LHCN-M2 (cell line): ENCODE measurements around the gene UPP1. TPM values are rescaled to one million over a fixed set of nuclear protein-coding genes. Genes with fewer than 3 reads are reported as not detected.
"Not testable (repeated sequence)": the region's sequence is repeated elsewhere in the genome, so short reads cannot be mapped to it uniquely, and the experiment has no call there.

Experiments used
- DNase-seq: peaks from one replicate; pipeline ENCODE4 v3.0.0-alpha.2; 2012; ENCODE audit warnings: low read depth
- polyA plus RNA-seq: library from polyadenylated mRNA; unstranded; fragments of >200 nt; gene quantifications from one replicate; pipeline ENCODE4 v1.2.1, GENCODE V29; 2012; ENCODE audit warnings: missing spikeins
- total RNA-seq: library from RNA; depleted of rRNA; stranded (reverse); fragments of >200 nt; gene quantifications from 2 replicates; pipeline ENCODE4 v1.2.3, GENCODE V29; 2014; rRNA removed

UPP1 gene
- 13.9 and 19.0 TPM in 2 replicates for total RNA-seq
- 47.8 TPM for polyA plus RNA-seq

DNA sequence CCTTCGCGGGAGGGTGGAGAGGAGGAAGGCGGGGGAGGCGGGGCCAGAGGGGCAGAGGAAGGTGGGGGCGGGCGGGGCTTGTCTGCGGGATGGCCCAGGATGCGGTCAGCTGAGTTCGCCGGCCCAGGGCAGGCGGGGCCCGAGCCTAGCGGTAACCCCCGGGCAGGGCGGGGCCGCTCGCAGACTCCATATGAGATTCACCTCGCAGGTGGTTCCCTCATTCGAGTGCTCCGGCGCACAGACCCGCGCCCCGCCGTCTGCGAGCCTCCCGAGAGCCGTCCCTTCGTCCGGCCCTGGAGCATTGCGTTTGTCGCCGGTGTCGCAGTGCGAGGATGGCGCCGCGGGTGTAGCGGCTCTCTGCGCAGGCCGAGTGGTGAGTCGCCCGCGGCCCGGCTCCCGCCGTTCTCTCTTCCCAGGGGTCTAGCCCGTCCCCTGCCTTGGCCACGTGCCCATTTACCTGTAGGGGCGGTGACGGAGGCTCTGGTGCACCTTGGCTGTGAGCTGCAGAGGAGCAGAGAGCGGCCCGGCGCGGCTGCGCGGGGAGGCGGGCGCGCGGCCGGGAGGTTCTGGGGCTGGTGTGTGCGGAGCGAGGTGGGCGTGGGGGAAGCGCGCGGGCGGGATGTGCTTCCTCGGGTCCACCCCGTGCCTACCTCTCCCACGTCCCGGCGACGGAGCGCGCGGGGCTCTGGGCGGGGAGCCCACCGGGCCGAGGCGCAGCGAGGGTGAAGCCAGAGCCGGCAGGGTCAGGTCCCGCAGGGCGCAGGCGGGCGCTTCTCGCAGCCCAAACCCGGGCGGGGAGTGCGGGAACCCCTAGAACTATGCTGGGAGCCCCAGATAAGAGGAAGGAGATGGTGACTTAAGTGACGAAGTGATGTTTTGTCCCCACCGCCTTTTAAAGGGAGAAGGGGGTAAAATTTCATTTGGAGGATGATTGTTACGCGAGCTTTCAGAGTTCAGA is at the start of gene UPP1:
Gene UPP1 (plus strand): TSS at position 220 of the 958 bp plus-strand sequence. CDS start 5,519 bp downstream, outside the sequence.
- DNase-seq, result no peak

DNA sequence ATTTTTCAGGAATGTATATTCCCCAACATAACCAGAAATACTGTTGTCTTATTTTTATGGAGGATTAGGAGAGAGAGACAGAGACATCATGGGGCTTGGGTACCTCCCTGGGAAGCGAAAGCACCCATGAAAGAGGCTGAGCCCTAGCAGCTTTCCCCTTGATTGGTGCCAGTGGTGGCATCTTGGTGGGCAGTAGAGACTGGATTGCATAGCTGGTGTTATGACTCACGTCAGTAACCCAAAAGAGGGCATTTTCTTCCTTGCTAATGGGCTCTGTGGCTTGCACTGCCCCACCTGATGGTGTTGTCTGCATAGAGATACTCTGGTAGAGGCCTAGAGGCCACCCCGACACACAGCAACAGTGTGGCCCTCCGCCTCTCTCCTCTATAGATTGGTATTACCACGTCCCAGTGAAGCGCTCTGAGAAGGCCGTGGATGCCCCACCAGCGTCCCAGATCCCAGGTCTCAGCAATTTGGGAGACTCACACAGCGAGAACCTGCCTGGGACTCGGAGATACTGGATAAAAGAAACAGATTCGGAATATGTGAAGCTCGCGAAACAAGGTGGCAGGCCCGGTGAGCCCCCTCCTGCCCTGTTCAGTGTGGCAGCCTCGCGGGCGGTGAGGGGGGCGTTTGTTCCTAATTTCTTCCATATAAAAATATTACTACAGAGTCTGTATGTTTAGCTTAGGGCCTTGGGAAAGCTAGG is 48.0 kb upstream of the UPP1 start:
- DNase-seq, result peak; percentile 33

DNA sequence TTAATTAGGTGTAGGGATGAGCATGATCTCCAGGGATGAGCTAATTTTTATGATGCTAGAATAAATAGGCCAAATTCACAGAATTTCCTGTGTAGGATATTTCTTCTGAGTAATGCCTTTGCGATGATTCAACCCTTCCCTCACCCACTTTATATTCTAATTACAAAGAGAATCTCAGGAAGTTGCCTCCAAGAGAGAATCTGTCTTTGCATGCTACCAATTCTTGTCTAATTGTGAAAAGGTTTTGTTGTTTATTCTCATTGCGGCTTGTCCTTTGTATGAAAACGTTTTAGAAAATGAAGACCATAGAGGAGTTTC is 47.5 kb upstream of the UPP1 start:
- peak; percentile 54 for DNase-seq

DNA sequence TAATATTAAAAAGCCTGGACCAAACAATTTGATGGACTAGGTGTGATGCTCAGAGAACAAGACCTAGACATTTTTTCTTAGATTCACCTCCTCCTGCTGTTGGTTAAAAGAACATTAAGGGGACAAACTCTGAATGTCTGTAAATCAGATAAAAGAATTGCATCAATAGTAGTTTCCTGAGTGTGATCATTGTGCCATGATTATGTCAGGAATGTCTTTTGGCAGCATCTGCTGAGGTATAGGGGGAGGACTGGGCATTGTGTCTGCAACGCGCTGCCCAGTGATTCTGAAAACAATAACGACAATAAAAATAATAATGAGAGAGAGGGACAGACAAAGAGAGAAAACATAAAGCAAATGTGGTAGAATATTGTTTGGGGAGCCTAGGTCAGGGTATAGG is 46.8 kb upstream of the UPP1 start:
- peak; percentile 9 for DNase-seq

DNA sequence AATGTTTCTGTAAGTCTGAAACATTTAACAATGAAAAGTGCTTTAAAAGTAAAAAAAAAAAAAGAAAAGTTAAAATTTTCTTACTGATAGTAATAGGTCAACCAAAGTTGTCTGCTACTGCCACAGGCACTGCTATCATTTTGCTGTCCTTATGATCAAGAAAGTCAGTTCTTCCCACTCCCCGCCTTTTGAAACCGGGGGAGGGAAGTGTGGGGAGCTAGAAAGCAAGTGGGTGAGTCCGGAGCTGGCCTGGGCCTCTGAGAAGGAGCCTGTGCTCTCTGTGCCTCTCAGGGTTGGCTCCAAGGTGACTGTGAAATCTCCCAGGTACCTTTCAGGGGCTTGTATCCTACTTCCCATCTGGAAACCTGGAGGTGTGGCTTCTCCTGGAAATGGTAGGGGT is 46.4 kb upstream of the UPP1 start:
- DNase-seq, result no peak

DNA sequence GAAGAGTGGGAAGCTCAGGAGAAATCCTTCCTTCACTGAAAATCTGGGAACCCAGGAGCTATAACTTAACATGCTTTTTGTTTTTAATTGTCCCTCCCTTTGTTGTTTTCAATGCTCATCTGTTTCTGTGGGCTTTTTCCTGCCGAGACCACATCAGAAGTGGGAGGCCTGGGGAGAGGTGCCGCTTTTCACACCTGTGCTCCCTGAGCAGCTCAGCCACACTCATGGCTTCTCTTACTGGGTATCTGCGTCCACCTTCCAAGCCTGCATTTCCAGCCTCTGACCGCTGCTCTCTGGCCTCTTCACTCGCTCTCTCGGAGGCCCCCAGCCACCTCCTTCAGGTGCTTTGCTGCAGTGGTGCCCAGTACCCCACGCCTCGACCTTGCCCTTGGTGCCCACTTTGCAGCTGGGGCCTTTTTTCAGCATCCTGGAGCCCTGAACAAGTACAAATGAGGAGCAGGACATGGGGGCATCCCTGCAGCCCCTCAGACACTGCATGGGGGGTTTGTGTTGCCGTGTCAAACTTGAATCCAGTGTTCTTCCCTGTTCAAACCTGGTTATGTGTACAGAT is 43.8 kb upstream of the UPP1 start:
- DNase-seq, result no peak

DNA sequence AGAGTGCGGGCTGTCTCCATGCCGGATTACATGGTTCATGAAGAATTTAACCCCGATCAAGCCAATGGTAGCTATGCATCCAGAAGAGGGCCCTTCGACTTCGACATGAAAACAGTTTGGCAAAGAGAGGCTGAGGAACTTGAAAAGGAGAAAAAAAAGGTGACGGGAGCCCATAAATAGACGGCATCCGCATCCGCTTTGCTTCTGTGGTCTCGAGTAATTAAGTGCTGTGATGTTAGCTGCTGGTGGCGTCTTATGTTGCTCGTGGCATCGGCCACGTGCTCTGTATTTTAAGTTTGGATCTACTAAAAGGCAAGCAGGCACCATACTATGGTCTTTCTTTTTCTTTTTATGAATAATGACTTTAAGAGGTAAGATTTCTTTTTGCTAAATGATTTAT is 42.6 kb upstream of the UPP1 start:
- no peak for DNase-seq

DNA sequence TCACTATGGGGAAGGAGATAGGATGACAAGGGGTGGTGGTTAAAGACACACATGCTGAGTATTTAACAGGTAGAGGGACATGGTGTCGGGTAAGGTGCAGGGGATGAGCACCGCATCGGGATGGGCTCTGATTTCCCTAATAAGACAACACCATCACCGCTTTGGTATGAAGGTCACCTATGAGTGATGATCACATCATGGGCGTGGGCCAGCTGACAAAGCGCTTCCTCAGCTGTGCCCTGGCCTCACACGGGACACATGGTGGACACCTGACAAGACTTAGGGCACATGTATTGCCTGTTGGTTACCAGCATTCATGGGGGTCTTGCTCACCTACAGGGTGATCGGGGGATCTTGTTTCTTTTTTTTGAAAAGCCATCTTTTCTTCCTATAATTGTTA is 41.0 kb upstream of the UPP1 start:
- DNase-seq, result no peak

DNA sequence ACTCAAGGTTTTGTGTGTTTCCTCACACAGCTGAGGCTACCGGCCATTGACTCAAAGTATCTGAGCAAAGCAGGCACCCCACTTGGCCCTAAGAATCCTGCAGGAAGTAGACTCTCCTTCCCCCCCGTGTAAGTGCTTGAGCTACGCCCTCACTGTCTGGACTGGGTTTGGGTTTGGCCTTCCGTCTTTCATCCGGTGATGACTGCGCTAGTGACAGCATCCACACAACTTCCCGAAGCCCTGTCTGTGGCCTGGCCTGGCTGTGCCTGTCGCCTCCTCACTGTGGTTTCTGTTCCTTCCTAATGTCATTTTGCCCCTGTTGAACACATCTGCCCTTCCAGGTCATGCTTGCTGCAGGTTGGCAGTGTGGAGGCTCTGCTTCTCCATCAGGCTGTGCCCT is 39.2 kb upstream of the UPP1 start:
- DNase-seq, result no peak

DNA sequence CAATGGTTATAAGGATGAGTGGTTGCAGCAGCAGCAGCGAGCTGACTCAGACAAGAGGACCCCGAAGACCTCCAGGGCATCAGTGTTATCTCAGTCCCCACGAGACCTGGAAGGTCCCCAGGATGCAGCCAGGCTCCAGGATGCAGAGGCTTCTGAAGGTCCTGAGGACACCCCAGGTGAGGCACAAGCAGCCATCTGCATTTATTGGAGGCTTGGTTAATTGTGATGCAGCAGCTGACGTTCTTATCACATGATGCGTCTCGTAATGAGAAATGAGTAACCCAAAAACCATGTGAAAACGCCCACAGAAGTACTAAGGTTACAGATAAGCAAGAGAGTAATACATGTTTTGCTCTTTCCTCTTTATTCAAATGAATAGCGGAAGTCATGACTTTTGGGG is 36.3 kb upstream of the UPP1 start:
- DNase-seq, result peak; percentile 75

DNA sequence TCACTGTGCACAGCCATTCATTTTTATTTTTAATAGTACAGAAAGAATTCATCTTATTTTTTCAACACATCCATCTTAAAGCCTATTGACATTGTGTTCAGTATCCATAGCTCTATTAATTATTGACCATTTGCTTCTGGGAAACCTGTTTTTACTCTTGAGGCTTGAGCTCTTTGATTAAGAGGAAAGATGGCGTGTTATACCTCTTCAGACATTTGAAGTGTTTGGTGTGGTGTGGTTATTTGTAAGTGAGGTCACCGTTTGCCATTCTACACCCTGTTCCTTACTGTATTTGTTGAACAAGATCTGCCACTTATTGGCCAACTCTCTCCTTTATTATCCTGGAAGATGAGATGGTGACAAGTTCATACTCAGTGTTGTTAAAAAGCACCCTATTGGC is 35.3 kb upstream of the UPP1 start:
- DNase-seq, result no peak

DNA sequence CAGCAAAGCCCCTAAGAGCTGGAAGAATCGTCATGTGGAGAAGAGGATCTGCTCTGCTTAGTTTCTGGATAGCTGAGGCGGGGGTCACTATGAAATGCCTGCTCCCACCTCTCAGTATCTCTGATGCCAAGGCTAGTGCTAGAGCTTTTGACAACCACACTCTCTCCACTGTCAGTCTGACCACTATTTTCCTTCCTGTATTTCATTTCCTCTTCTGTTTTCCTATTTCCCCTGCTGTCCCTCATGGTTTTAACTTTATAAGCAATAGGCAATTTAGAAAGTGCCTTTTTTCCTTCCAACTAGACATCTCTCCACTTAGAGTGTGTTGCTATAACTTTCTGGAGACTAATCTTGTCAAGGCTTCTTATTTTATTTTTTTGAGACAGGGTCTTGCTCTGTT is 30.1 kb upstream of the UPP1 start:
- no peak for DNase-seq

DNA sequence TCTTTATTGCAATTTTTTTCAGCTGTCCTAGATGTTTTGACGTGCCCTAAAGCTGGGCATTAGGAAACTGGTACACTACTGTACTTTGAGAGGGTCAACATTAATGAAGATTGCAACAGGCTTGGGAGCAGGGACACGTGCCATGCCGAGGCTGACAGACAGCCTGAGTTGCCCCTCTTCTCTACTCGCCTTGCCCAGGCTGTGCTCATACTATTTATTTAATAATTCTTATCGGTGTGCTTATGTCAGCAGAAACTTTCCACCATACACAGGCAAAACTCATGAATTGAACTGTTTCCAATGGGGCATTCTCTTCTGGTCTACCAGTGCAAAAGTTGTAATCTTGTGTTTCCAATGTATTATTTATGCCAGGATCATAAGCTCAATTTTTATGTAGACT is 29.4 kb upstream of the UPP1 start:
- no peak for DNase-seq

DNA sequence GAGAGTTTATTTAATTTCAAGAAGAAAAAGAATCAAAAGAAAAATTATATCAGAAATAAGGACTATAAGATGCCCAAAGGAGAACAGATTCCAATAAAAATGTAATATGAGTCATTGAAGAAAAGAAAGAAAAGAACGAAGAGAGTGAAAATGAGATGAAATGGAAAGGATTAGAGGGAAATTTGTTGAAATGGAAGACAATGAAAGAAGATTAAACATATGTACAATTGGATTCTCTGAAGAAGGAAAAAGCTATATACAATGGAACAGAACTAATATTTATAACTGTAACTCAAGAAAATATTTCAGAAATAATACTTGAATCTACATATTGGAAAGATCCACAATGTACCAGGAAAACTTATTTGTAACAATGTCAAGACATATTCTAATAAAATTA is 25.1 kb upstream of the UPP1 start:
- no peak for DNase-seq

DNA sequence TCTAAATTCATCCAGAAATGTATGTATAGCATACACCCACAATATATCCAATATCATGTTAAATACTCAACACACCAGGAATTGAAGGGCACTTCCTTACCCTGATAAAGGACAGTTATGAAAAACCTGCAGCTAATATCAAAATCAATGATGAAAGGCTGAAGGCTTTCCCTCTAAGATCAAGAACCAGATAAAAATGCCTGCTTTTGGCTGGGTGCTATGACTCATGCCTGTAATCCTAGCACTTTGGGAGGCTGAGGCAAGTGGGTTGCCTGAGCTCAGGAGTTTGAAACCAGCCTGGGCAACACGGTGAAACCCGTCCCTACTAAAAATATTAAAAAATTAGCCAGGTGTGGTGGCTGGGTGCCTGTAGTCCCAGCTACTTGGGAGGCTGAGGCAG is 21.6 kb upstream of the UPP1 start:
- no peak for DNase-seq

DNA sequence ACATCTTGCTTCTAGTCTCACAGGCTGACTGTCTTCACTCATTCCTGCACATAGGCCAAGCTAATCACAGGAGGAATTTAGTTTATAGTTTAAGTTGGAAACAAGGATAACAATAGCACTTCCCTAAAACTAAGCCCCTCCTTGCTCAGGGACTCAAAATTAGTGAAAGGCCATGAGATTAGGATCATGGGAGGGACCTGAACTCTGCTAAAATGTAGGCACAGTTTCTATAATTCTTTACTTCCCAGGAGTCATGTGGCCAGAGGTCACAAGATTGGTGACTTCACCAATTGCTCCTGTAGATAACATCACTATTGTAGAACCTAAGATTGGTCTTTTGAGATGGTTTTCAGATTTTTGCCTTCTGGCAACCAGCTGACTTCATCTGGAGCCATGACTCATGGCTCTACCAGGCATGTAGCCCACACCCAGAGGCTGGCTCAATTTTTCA is 14.8 kb upstream of the UPP1 start:
- DNase-seq, result no peak

DNA sequence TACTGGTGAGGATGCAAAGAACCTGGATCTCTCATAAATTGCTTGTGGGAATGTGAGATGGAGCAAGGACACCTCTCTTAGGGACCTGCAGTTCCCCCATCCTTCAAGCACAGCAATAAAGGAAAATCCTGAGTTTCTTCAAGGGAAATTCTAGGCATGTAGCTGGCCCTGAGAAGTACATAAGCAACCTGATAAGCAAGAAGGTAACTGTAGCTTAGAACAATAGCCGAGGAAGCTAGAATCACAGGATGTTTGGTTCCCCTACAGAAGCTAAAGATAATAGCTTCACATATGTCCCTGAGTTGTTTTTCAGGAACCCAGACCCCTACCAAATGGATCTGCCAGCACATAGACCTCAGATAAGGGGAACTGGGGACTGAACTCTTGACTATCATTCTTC is 11.6 kb upstream of the UPP1 start:
- DNase-seq, result no peak

DNA sequence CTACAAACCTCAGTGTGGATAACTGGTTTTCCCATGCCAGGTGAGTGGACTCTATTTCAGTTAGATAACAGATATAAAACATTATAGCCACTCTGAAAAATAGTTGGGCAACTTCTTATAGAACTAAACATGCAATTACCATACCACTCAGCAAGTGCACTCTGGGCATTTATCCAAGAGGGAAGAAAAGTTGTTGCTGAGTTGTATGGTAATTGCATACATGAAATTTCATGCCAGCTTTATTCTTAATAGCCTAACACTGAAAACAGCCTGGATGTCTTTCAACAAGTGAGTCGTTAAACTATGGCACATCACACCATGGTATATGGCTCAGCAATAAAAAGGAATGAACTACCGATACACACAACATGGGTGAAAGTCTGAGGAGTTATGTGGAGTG is 10.6 kb upstream of the UPP1 start:
- no peak for DNase-seq

DNA sequence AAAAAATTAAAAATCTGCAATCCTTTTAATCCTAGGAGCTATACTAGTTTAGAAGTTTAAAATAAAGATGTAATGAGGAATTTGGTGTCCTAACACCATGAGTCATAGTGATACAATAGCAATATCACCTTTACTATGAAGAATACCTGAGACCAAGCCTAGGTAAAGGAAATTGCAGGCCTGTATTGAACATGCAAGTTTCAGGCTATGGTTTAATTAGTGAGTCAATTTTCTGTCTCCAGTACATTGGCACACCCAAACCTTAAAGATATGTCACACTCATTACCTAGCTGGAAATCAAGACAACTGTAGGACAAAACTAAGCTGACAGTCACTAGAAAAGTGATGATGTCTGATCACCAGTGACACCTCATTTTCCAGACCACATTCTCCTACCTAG is 6.7 kb upstream of the UPP1 start:
- DNase-seq, result not testable (repeated sequence)

DNA sequence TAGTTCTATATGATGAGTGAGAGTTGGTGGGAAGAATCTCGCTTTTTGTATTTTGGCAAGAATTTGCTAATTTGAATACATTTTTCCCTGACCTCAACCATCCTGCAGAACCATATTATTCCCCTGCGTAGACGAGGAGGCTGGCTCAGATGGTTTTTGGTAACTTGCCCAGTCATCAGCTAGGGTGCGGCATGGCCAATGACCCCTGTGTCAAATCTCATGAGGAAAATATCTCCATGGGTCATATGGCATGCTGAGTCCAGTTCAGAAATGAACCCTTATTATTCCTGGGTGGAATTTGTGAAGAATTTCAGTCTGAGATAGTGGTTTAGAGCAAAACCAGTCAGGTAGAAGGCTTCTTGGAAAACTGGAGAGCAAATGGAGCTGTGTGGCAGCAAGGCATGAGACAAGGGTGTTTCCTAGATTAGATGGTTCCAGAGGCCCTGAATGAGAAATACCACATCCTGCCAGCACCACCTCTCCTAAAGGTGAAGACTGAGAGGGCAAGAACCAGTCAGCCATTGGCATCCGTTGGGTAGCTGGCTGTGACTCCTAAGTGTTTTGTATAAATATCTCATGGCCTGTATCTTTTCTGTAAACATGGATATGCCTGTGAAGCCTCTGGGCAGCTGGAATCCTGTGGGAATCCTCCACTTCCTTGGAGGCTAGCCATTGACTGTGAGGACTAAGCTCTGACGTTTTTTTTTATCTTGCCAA is 5.8 kb upstream of the UPP1 start:
- DNase-seq, result peak; percentile 86

DNA sequence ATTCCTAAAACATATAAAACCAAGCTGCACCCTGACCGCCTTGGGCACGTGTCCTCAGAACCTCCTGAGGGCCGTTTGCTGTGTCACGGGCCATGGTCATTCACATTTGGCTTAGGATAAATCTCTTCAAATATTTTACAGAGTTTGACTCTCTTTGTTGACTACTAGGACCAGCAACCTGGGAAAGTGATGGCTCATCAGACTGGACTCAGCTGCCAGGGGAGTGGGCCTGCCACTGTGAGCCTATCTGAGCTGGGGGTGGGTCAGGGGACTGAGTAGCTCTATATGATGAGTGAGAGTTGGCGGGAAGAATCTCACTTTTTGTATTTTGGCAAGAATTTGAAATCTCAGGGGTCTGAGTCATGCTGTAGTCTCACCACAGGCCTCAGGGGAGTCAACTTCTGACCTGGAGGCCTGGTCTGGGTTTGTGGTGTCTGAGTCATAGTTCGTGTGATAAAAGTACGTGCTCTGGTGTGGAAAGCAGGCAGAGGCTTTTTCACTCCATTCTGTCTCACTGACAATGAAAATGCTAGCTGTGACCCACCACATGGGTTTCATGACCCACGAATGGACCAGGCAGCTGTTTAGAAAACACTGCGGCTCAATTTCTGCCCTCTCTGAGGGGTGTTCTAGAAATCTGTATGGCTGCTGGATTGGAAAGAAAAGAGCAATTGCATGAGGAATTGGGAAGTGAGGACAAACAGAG is 4.2 kb upstream of the UPP1 start:
- peak; percentile 100 for DNase-seq
